Activated naive CD8-positive, alpha-beta T cell treated with anti-CD3 and anti-CD28 coated beads, Interleukin-2, amount 10 ng/mL, durations not matched to agents 7 days and 5 days (primary cell): ENCODE measurements around the gene POLL. TPM values are rescaled to one million over a fixed set of nuclear protein-coding genes. Genes with fewer than 3 reads are reported as not detected.
A peak's percentile ranks its signal among the peaks of the same experiment; 100 is the strongest.
"Not testable (repeated sequence)": the region's sequence is repeated elsewhere in the genome, so short reads cannot be mapped to it uniquely, and the experiment has no call there.

Source experiments
- ATAC-seq: fragments of 150-1000 bp; cut with Tn5 transposase; one replicate; pipeline ENCODE4 v1.10.0; 2021; ENCODE audit warnings: low read depth, moderate library complexity
- POLR2A ChIA-PET: fragments of 350-600 bp; sonication (Branson Sonifier 250); formaldehyde crosslinking; loops from one replicate; lab custom pipeline; 2021; ENCODE audit warnings: antibody characterized with exemption; lab: Charles Lee
- DNase-seq: peaks from one replicate; pipeline ENCODE4 v3.0.0; 2021
- H3K27ac Mint-ChIP-seq: one replicate; pipeline ENCODE4 v1.8.0; 2022; ENCODE audit warnings: mild to moderate bottlenecking, mixed read lengths
- H3K27me3 Mint-ChIP-seq: one replicate; pipeline ENCODE4 v1.8.0; 2022; ENCODE audit warnings: mild to moderate bottlenecking, moderate library complexity, mixed read lengths
- H3K36me3 Mint-ChIP-seq: one replicate; pipeline ENCODE4 v1.8.0; 2021; ENCODE audit warnings: mild to moderate bottlenecking, mixed read lengths
- H3K4me1 Mint-ChIP-seq: one replicate; pipeline ENCODE4 v1.8.0; 2021; ENCODE audit warnings: mixed read lengths
- H3K4me3 Mint-ChIP-seq: one replicate; pipeline ENCODE4 v1.8.0; 2022; ENCODE audit warnings: mild to moderate bottlenecking, moderate library complexity, mixed read lengths
- H3K9me3 Mint-ChIP-seq: one replicate; pipeline ENCODE4 v1.8.0; 2021; ENCODE audit warnings: mixed read lengths
- total RNA-seq, 2 experiments: library from RNA; stranded (reverse); gene quantifications; one replicate each; pipeline ENCODE4 v1.2.3, GENCODE V29; 2021

The POLL gene
- total RNA-seq, 2 experiments from 2014 or later: 34.9 to 37.7 TPM

DNA sequence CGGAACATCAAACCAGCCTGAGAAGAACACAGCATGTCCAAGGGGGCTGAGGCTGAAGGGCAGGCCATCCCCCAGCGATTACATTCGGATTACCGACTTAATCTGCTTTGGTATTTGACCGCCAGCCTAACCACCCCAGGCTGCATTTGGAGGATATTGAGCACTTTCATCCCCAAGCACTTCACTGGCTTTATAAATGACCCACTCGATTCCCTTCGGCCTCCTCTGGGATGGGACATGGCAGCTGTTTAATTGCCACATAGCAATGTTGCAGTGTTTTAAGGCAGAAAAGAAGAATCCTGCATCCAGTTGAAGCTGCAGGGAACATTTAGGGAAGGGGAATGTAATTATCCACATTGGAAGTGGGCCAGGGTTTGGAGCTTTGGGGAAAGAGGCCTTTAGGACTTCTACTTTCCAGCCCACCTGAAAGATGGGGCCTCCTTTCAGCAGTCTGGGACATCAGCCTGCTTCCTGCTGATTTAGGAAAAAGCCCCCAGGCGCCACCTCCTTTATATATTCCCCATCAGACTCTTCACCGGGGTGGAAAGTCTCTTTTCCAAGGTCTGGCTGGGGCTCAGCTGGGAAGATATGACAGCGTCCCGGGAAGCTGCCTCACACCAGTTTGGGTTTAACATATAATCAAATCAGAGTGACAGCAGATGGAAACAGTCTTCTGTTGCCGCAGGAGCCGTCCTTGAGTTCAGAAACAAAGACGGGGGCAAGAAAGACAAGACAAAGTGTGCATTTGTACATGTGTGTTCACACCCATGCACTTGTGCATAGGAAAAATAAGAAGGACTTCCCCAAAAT, 9.2 kb upstream of the POLL start:
- Mint-ChIP-seq H3K27me3 (no peaks in the 10 kb centered on the region), H3K4me1 (no peaks in the 10 kb centered on the region), H3K36me3 (no peaks in the 10 kb centered on the region), H3K9me3 (no peaks in the 10 kb centered on the region), H3K4me3 (no peak overlapping the region), H3K27ac (no peak overlapping the region)
- POLR2A ChIA-PET: no interaction called here
- ATAC-seq: no peak
- DNase-seq: no peak

DNA sequence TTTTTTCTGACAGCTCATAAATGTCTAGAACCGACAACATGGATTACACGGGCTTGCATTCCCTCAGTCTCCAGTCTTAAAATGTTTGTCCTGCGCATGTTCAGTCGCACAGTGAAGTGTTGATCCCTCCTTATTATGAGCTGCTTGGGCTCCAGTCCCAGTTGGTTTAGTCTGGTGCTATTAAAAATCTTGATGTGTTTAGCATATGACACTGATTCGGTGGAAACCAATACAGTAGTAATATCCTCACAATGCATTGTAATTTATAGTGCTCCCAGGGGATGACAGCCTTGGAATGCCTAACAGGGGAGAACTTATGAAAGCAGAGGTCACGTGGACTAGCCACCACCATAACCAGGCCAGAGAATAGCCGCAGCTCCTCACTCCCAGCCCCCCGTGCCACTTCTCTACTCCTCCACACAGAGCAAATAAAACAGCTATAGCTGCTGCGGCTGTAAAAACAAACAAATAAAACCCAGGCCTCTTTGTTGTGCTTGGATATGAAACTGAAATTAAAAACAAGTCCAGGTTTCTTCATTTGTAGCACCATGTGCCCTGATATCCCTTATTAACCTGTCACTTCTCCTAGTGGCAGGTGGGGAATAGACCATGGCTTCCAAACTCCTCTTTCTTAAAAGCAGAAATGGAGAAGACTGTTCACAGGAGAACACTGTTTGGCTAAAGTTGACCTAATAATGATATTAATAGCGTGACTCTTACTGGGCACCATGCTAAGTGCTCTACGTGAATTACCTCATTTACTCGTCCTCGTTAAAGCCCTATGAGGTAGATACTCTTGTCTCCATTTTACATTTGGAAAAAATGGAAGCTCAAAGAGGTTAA, 7.8 kb upstream of the POLL start:
- H3K9me3 Mint-ChIP-seq: no peaks in the 10 kb centered on the region
- H3K27ac Mint-ChIP-seq: no peak overlapping the region
- no peaks in the 10 kb centered on the region for H3K27me3 Mint-ChIP-seq
- no peak overlapping the region for H3K4me3 Mint-ChIP-seq
- POLR2A ChIA-PET: no interaction called here
- no peaks in the 10 kb centered on the region for H3K4me1 Mint-ChIP-seq
- no peaks in the 10 kb centered on the region for H3K36me3 Mint-ChIP-seq
- ATAC-seq: no peak
- DNase-seq: no peak

GRCh38 chr10:101593331-101593730, 5.3 kb upstream of the POLL start:
- H3K9me3 Mint-ChIP-seq, H3K27ac Mint-ChIP-seq, H3K27me3 Mint-ChIP-seq, H3K36me3 Mint-ChIP-seq, ATAC-seq, H3K4me3 Mint-ChIP-seq, POLR2A ChIA-PET, DNase-seq, H3K4me1 Mint-ChIP-seq: not testable (repeated sequence)

DNA sequence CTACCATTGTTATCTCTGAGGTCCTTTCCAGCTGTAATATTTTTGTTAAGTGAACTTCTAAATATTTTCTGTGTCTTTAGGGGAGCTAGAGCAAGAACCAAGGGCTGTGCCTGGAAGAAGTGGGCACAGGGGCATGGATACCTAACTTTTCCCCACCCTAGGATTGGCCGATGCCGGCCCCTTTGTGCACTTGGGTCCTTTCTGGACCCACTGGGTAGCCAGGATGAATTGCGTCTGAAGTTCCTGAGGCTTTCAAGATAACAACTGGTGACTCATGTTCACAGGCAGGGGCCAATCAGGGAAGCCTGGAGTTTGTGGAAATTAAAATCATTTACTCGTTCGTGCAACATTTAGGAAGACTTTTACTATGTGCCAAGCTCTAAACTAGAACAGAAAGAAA, 822 bp upstream of the POLL start:
- H3K4me3 Mint-ChIP-seq: peak overlapping the region; percentile 94
- H3K36me3 Mint-ChIP-seq: peaks cover 4% of the 10 kb centered on the region
- peaks cover 8% of the 10 kb centered on the region for H3K4me1 Mint-ChIP-seq
- no peaks in the 10 kb centered on the region for H3K9me3 Mint-ChIP-seq
- no peak overlapping the region for H3K27ac Mint-ChIP-seq
- POLR2A ChIA-PET: no interaction called here
- ATAC-seq: no peak
- no peaks in the 10 kb centered on the region for H3K27me3 Mint-ChIP-seq
- DNase-seq: no peak

GRCh38 chr10:101585841-101586240, 2.2 kb downstream of the POLL start:
- Mint-ChIP-seq H3K36me3 (peaks cover 4% of the 10 kb centered on the region), H3K4me1 (peaks cover 8% of the 10 kb centered on the region), H3K27me3 (no peaks in the 10 kb centered on the region), H3K27ac (no peak overlapping the region), H3K9me3 (no peaks in the 10 kb centered on the region), H3K4me3 (peak overlapping the region; percentile 11)
- POLR2A ChIA-PET: interaction anchor here (0.6 kb wide), 1 partner anchor 10 kb away, joined by 3 read pairs; no protein-coding TSS in a partner anchor
- no peak for DNase-seq
- no peak for ATAC-seq

DNA sequence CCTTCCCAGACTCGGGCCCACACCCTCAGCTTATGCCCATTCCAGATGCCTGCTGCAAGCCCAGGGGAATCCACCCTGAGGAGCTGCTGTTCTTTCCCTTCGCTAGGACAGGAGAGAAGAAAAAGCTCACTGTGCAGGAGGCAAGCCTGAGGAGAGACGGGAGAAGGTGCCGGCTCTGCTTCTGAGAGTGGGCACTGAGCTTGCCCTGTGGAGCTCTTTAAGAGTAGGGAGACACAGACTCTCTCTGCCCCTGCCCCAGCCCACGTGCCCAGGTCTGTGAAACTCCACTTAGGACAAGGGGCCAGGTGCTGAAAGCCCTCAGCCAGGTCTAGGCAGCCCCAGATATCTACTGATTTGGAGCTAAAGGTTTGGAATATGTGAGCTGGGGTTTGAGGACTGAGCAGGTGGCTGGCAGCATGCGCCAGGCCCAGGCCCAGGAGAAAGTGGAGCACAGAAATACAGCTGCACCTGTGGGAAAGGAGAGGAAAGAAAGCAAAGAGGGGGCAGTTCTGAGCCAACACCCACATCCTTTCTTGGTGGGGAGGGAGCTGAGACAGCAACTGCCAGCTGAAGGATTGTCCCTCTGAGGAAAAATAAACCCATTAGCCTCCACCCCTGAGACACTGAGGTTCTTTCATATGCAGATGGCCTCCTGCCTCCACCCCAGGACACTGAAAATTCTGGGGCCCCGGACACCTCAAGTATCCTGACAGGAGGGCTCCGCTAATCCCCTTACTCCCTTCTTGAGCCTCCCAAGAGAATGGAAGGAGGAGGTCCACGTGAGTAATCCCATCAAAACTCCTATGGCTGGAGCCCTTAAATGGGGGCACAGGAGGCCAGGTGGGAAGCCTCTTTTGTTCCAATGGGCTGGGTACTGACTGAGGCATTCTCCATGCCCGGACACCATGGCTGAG, 7.3 kb downstream of the POLL start:
- H3K4me3 Mint-ChIP-seq: no peak overlapping the region
- H3K36me3 Mint-ChIP-seq: peaks cover 4% of the 10 kb centered on the region
- POLR2A ChIA-PET: no interaction called here
- H3K27me3 Mint-ChIP-seq: no peaks in the 10 kb centered on the region
- no peak for ATAC-seq
- H3K4me1 Mint-ChIP-seq: no peaks in the 10 kb centered on the region
- no peak for DNase-seq
- H3K9me3 Mint-ChIP-seq: no peaks in the 10 kb centered on the region
- no peak overlapping the region for H3K27ac Mint-ChIP-seq

- H3K4me1 Mint-ChIP-seq: no peaks in the 10 kb centered on the region
- no peaks in the 10 kb centered on the region for H3K9me3 Mint-ChIP-seq
- H3K36me3 Mint-ChIP-seq: peaks cover 3% of the 10 kb centered on the region
- DNase-seq (no peak), ATAC-seq (no peak)
- no peaks in the 10 kb centered on the region for H3K27me3 Mint-ChIP-seq
- no peak overlapping the region for H3K4me3 Mint-ChIP-seq
- H3K27ac Mint-ChIP-seq: no peak overlapping the region
- POLR2A ChIA-PET: no interaction called here
Measured at GRCh38 chr10:101579516-101579870, 8.6 kb downstream of the POLL start.

DNA sequence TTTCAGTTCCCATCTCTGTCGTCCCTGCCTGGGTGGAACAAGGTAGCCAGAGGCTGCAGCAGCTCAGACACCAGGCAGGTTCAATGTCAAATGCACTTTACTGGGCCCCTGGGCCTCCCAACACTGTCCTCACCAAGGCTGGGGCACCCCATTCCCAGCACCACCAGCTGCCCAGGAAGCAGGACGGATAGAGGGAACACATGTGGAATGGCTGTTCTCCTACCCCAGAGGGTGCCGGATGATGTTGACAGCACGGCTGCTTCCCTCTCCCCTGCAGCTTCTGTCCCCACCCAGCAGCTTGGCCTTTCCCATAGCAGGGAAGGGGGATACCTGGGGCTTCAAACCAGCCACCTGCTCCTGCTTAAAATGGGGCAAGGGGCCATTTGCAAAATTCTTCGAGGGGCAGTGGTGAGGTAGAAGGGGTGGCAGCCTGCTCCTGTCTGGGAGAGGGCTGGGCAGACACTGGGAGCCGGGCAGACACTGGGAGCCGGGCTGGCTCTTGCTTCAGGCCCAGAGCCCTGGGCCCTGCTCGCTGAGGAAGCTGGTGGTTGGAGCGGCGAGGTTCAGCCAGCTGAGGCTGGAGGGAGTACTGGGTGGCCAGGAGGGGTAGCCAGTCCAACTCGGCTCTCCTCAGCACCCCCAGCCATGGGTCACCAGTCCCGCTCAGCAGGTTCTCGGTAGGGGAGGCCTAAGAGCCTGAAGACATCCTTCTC, 9.1 kb downstream of the POLL start:
- ATAC-seq: no peak
- DNase-seq: no peak
- Mint-ChIP-seq H3K36me3 (no peaks in the 10 kb centered on the region), H3K27me3 (no peaks in the 10 kb centered on the region), H3K4me3 (no peak overlapping the region), H3K9me3 (no peaks in the 10 kb centered on the region), H3K27ac (no peak overlapping the region), H3K4me1 (no peaks in the 10 kb centered on the region)
- POLR2A ChIA-PET: no interaction called here

GRCh38 chr10:101578192-101578591, 9.9 kb downstream of the POLL start:
- Mint-ChIP-seq H3K27ac (no peak overlapping the region), H3K36me3 (no peaks in the 10 kb centered on the region), H3K9me3 (no peaks in the 10 kb centered on the region), H3K4me3 (no peak overlapping the region), H3K27me3 (no peaks in the 10 kb centered on the region), H3K4me1 (no peaks in the 10 kb centered on the region)
- ATAC-seq (no peak), DNase-seq (no peak)
- POLR2A ChIA-PET: interaction anchor here (1.1 kb wide), 1 partner anchor 263 kb away, joined by 3 read pairs; no protein-coding TSS in a partner anchor

GRCh38 chr10:101577121-101577871, 10.8 kb downstream of the POLL start:
- ATAC-seq: no peak
- Mint-ChIP-seq H3K36me3 (no peaks in the 10 kb centered on the region), H3K27me3 (no peaks in the 10 kb centered on the region), H3K4me1 (no peaks in the 10 kb centered on the region), H3K9me3 (no peaks in the 10 kb centered on the region), H3K4me3 (no peak overlapping the region), H3K27ac (no peak overlapping the region)
- no peak for DNase-seq
- POLR2A ChIA-PET: interaction anchor here (1.1 kb wide), 1 partner anchor 264 kb away, joined by 3 read pairs; no protein-coding TSS in a partner anchor

- Mint-ChIP-seq H3K27me3 (no peaks in the 10 kb centered on the region), H3K9me3 (no peaks in the 10 kb centered on the region), H3K4me1 (no peaks in the 10 kb centered on the region), H3K4me3 (no peak overlapping the region), H3K27ac (no peak overlapping the region), H3K36me3 (no peaks in the 10 kb centered on the region)
- POLR2A ChIA-PET: interaction anchor here (1.0 kb wide), 1 partner anchor 10 kb away, joined by 3 read pairs; no protein-coding TSS in a partner anchor
- no peak for ATAC-seq
- no peak for DNase-seq
Measured at GRCh38 chr10:101576211-101576863, 11.7 kb downstream of the POLL start.
